HFF-Myc (cell line): ENCODE measurements around the gene USP3.

Experiments
- DNase-seq: peaks from one replicate; pipeline ENCODE4 v3.0.0-alpha.2; 2011; ENCODE audit warnings: low read depth; ENCODE audit errors: extremely low read depth
- H3K4me3 ChIP-seq: replicated peaks from 2 replicates; pipeline ENCODE4 v1.5.1; 2011; ENCODE audit warnings: low read depth, mild to moderate bottlenecking, control low read depth, low read length
- CTCF ChIP-seq: IDR thresholded peaks from 2 replicates; pipeline ENCODE4 v1.5.1; 2012; ENCODE audit warnings: mild to moderate bottlenecking, low read depth, low read length, control low read depth; ENCODE audit errors: missing control alignments

The USP3 gene

GRCh38 chr15:63554337-63554927, 50.0 kb downstream of the USP3 start:
- H3K4me3 ChIP-seq: no peak overlapping the region
- DNase-seq: no peak
- TF ChIP-seq CTCF: no peak

GRCh38 chr15:63555507-63555906, 51.1 kb downstream of the USP3 start:
- no peak for DNase-seq
- no peak overlapping the region for H3K4me3 ChIP-seq
- TF ChIP-seq CTCF: no peak

- DNase-seq: no peak
- no peak for TF ChIP-seq CTCF
- no peak overlapping the region for H3K4me3 ChIP-seq
Measured at GRCh38 chr15:63556246-63556645, 51.9 kb downstream of the USP3 start.

GRCh38 chr15:63556736-63557135, 52.3 kb downstream of the USP3 start:
- DNase-seq: no peak
- H3K4me3 ChIP-seq: no peak overlapping the region
- TF ChIP-seq CTCF: no peak

GRCh38 chr15:63559753-63560152, 55.4 kb downstream of the USP3 start:
- TF ChIP-seq CTCF: no peak
- DNase-seq: no peak
- H3K4me3 ChIP-seq: no peak overlapping the region

- TF ChIP-seq CTCF: no peak
- no peak for DNase-seq
- no peak overlapping the region for H3K4me3 ChIP-seq
Measured at GRCh38 chr15:63560741-63561448, 56.5 kb downstream of the USP3 start.
